ENCODE data around the gene BRME1.

Gene BRME1

DNA sequence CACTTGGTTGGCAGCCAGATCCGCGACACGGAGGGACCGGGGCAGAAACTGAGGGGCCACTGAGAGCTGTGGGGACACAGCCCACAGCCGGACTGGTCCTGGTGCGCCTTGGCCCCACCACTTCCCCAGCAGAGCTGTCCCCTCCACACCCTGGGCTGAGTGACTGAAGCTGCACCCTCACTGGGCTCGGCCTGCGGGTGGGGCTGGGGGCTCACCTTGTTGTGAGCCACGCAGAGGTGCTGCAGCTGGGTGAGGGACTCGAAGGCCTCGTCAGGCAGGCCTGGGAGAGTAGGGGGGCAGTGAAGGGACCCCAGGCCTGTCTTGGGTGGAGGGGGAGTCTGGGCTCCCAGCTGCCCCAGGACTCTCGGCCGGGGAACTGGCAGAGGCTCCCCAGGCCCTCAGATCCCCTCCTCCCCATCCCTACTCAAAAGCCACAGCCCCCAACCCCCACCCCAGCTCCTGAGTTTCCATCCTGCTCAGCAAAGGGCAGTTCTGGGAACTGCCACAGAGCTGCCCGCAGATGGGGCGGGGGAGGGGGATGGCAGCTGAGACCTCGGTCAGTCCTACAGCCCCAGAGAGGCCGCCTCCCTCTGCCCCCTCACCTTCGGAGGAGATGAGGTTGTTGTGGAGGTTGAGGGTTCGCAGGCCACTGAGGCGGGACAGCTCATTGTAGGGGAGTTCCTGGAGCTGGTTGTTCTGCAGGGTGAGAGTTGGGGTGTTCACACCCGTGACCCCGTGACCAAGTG is 30.0 kb upstream of the BRME1 start:
- Histone ChIP-seq H2AK5ac (ENCODE audit: low read depth, low read length) (peak overlapping the region; percentile 100), H4K8ac (ENCODE audit: low read depth, low read length) (peak overlapping the region; percentile 100), H2BK120ac (ENCODE audit: low read depth, low read length) (peak overlapping the region; percentile 99), H3K4ac (ENCODE audit: low read length) (peak overlapping the region; percentile 98), H3K27ac (replicated peaks; ENCODE audit: low read length) (peak overlapping the region; percentile 33), H4K91ac (ENCODE audit: low read depth, low read length, poor library complexity) (peak overlapping the region; percentile 68), H3K4me3 (ENCODE audit: low read length in 2 of 2) (no peak overlapping the region), H3K36me3 (replicated peaks in 1 of 2; ENCODE audit: control insufficient read depth in 2 of 2, insufficient read depth in 2 of 2, low read length in 2 of 2) (peaks cover 4 to 7% of the 10 kb centered on the region in 2 donors), H2AFZ (ENCODE audit: low read length) (peak overlapping the region; percentile 83), H3K9me3 (replicated peaks in 1 of 2; ENCODE audit: control insufficient read depth in 2 of 2, insufficient read depth in 1 of 2, low read depth in 1 of 2, low read length in 2 of 2) (no peaks in the 10 kb centered on the region), H3K79me1 (ENCODE audit: low read depth, low read length) (no peaks in the 10 kb centered on the region), H3K18ac (ENCODE audit: low read length) (peak overlapping the region; percentile 100), H3K23ac (ENCODE audit: low read depth, low read length, poor library complexity) (peak overlapping the region; percentile 96), H2BK5ac (ENCODE audit: low read length) (peak overlapping the region; percentile 90), H2BK12ac (ENCODE audit: low read length) (peak overlapping the region; percentile 77), H3K27me3 (ENCODE audit: control insufficient read depth in 3 of 3, insufficient read depth in 3 of 3, low read depth in 1 of 3, low read length in 3 of 3) (peaks cover 0 to 2% (median 0%) of the 10 kb centered on the region in 3 experiments), H3K9ac (ENCODE audit: low read depth, low read length, poor library complexity) (peak overlapping the region; percentile 70), H2BK15ac (ENCODE audit: low read length) (peak overlapping the region; percentile 100), H3K14ac (ENCODE audit: low read length) (peak overlapping the region; percentile 98), H3K4me2 (ENCODE audit: insufficient read depth, low read length, poor library complexity, severe bottlenecking) (peak overlapping the region; percentile 11), H3K4me1 (ENCODE audit: control insufficient read depth in 2 of 2, insufficient read depth in 1 of 2, low read depth in 1 of 2, low read length in 2 of 2) (peaks cover 20 to 21% of the 10 kb centered on the region in 2 donors)
- peak; percentile 35 for DNase-seq (ENCODE audit: low spot score)
- WGBS, 2 donors (ENCODE audit: extremely low coverage in 2 of 2, insufficient read length in 2 of 2, insufficient replicate concordance in 1 of 2), result no CpG with 5 or more reads among the region's 22 CpGs

- peak overlapping the region; percentile 78 for H3K9ac ChIP-seq (ENCODE audit: low read depth, low read length, poor library complexity)
- no peak overlapping the region for H4K91ac ChIP-seq (ENCODE audit: low read depth, low read length, poor library complexity)
- H3K9me3 ChIP-seq (replicated peaks in 1 of 2; ENCODE audit: control insufficient read depth in 2 of 2, insufficient read depth in 1 of 2, low read depth in 1 of 2, low read length in 2 of 2), result no peaks in the 10 kb centered on the region
- no peak overlapping the region for H2BK120ac ChIP-seq (ENCODE audit: low read depth, low read length)
- H2BK15ac ChIP-seq (ENCODE audit: low read length), result no peak overlapping the region
- no peak for DNase-seq (ENCODE audit: low spot score)
- no CpG with 5 or more reads among the region's 2 CpGs for WGBS, 2 donors (ENCODE audit: extremely low coverage in 2 of 2, insufficient read length in 2 of 2, insufficient replicate concordance in 1 of 2)
- no peaks in the 10 kb centered on the region for H3K79me1 ChIP-seq (ENCODE audit: low read depth, low read length)
- peak overlapping the region; percentile 2 for H3K18ac ChIP-seq (ENCODE audit: low read length)
- H3K4me3 ChIP-seq (ENCODE audit: low read length in 2 of 2), result peak overlapping the region in 1 of 2 donors; percentile 62
- H2BK5ac ChIP-seq (ENCODE audit: low read length), result no peak overlapping the region
- peak overlapping the region; percentile 77 for H3K23ac ChIP-seq (ENCODE audit: low read depth, low read length, poor library complexity)
- peak overlapping the region; percentile 1 for H3K14ac ChIP-seq (ENCODE audit: low read length)
- peaks cover 6 to 7% of the 10 kb centered on the region in 2 donors for H3K36me3 ChIP-seq (replicated peaks in 1 of 2; ENCODE audit: control insufficient read depth in 2 of 2, insufficient read depth in 2 of 2, low read length in 2 of 2)
- peaks cover 0 to 2% (median 0%) of the 10 kb centered on the region in 3 experiments for H3K27me3 ChIP-seq (ENCODE audit: control insufficient read depth in 3 of 3, insufficient read depth in 3 of 3, low read depth in 1 of 3, low read length in 3 of 3)
- no peak overlapping the region for H4K8ac ChIP-seq (ENCODE audit: low read depth, low read length)
- no peak overlapping the region for H2AFZ ChIP-seq (ENCODE audit: low read length)
- no peak overlapping the region for H3K27ac ChIP-seq (replicated peaks; ENCODE audit: low read length)
- H3K4me2 ChIP-seq (ENCODE audit: insufficient read depth, low read length, poor library complexity, severe bottlenecking), result no peak overlapping the region
- H3K4me1 ChIP-seq (ENCODE audit: control insufficient read depth in 2 of 2, insufficient read depth in 1 of 2, low read depth in 1 of 2, low read length in 2 of 2), result peaks cover 20 to 21% of the 10 kb centered on the region in 2 donors
- H2AK5ac ChIP-seq (ENCODE audit: low read depth, low read length), result no peak overlapping the region
- H2BK12ac ChIP-seq (ENCODE audit: low read length), result no peak overlapping the region
- H3K4ac ChIP-seq (ENCODE audit: low read length), result no peak overlapping the region
These were observed 28.8 kb upstream of the BRME1 start for GRCh38 chr19:13934785-13935109.

GRCh38 chr19:13932911-13933393 is 27.0 kb upstream of the BRME1 start:
- Histone ChIP-seq H3K4me3 (ENCODE audit: low read length in 2 of 2) (no peak overlapping the region), H3K18ac (ENCODE audit: low read length) (peak overlapping the region; percentile 83), H3K9ac (ENCODE audit: low read depth, low read length, poor library complexity) (peak overlapping the region; percentile 77), H2BK12ac (ENCODE audit: low read length) (peak overlapping the region; percentile 41), H3K23ac (ENCODE audit: low read depth, low read length, poor library complexity) (peak overlapping the region; percentile 80), H3K4me2 (ENCODE audit: insufficient read depth, low read length, poor library complexity, severe bottlenecking) (no peak overlapping the region), H3K4me1 (ENCODE audit: control insufficient read depth in 2 of 2, insufficient read depth in 1 of 2, low read depth in 1 of 2, low read length in 2 of 2) (peaks cover 19 to 20% of the 10 kb centered on the region in 2 donors), H3K4ac (ENCODE audit: low read length) (no peak overlapping the region), H3K79me1 (ENCODE audit: low read depth, low read length) (no peaks in the 10 kb centered on the region), H3K27ac (replicated peaks; ENCODE audit: low read length) (no peak overlapping the region), H2AK5ac (ENCODE audit: low read depth, low read length) (peak overlapping the region; percentile 56), H2BK5ac (ENCODE audit: low read length) (peak overlapping the region; percentile 78), H3K14ac (ENCODE audit: low read length) (peak overlapping the region; percentile 56), H2BK120ac (ENCODE audit: low read depth, low read length) (no peak overlapping the region), H3K36me3 (replicated peaks in 1 of 2; ENCODE audit: control insufficient read depth in 2 of 2, insufficient read depth in 2 of 2, low read length in 2 of 2) (peaks cover 12 to 13% of the 10 kb centered on the region in 2 donors), H4K91ac (ENCODE audit: low read depth, low read length, poor library complexity) (no peak overlapping the region), H3K27me3 (ENCODE audit: control insufficient read depth in 3 of 3, insufficient read depth in 3 of 3, low read depth in 1 of 3, low read length in 3 of 3) (peaks cover 0 to 2% (median 0%) of the 10 kb centered on the region in 3 experiments), H2BK15ac (ENCODE audit: low read length) (no peak overlapping the region), H2AFZ (ENCODE audit: low read length) (no peak overlapping the region), H4K8ac (ENCODE audit: low read depth, low read length) (no peak overlapping the region), H3K9me3 (replicated peaks in 1 of 2; ENCODE audit: control insufficient read depth in 2 of 2, insufficient read depth in 1 of 2, low read depth in 1 of 2, low read length in 2 of 2) (no peaks in the 10 kb centered on the region)
- no CpG with 5 or more reads among the region's 42 CpGs for WGBS, 2 donors (ENCODE audit: extremely low coverage in 2 of 2, insufficient read length in 2 of 2, insufficient replicate concordance in 1 of 2)
- DNase-seq (ENCODE audit: low spot score), result no peak

DNA sequence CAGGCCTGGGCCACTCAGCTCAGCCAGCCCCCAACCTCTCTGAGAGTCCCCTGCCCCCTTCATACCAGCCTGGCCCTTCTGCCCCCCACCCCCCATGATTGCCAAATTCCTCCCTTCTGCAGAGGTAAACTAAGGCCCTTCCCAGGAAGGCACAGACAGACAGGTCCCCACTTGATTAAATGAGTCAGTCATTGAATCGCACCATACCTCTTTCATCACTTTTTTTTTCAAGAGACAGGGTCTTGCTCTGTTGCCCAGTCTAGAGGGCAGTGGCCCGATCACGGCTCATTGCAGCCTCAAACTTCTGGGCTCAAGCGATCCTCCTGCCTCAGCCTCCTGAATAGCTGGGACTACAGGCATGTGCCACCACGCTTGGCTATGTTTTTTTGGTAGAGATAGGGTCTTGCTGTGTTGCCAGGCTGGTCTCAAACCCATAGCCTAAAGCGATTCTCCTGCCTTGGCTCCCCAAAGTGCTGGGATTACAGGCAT is 26.3 kb upstream of the BRME1 start:
- H4K8ac ChIP-seq (ENCODE audit: low read depth, low read length), result no peak overlapping the region
- H3K27ac ChIP-seq (replicated peaks; ENCODE audit: low read length), result no peak overlapping the region
- peaks cover 0 to 2% (median 0%) of the 10 kb centered on the region in 3 experiments for H3K27me3 ChIP-seq (ENCODE audit: control insufficient read depth in 3 of 3, insufficient read depth in 3 of 3, low read depth in 1 of 3, low read length in 3 of 3)
- no peak for DNase-seq (ENCODE audit: low spot score)
- no CpG with 5 or more reads among the region's 6 CpGs for WGBS, 2 donors (ENCODE audit: extremely low coverage in 2 of 2, insufficient read length in 2 of 2, insufficient replicate concordance in 1 of 2)
- no peak overlapping the region for H2BK15ac ChIP-seq (ENCODE audit: low read length)
- H2BK5ac ChIP-seq (ENCODE audit: low read length), result peak overlapping the region; percentile 78
- no peak overlapping the region for H2AFZ ChIP-seq (ENCODE audit: low read length)
- H3K18ac ChIP-seq (ENCODE audit: low read length), result no peak overlapping the region
- H3K4me3 ChIP-seq (ENCODE audit: low read length in 2 of 2), result no peak overlapping the region
- no peaks in the 10 kb centered on the region for H3K9me3 ChIP-seq (replicated peaks in 1 of 2; ENCODE audit: control insufficient read depth in 2 of 2, insufficient read depth in 1 of 2, low read depth in 1 of 2, low read length in 2 of 2)
- no peaks in the 10 kb centered on the region for H3K79me1 ChIP-seq (ENCODE audit: low read depth, low read length)
- no peak overlapping the region for H3K4me2 ChIP-seq (ENCODE audit: insufficient read depth, low read length, poor library complexity, severe bottlenecking)
- H4K91ac ChIP-seq (ENCODE audit: low read depth, low read length, poor library complexity), result no peak overlapping the region
- no peak overlapping the region for H3K14ac ChIP-seq (ENCODE audit: low read length)
- H3K36me3 ChIP-seq (replicated peaks in 1 of 2; ENCODE audit: control insufficient read depth in 2 of 2, insufficient read depth in 2 of 2, low read length in 2 of 2), result peaks cover 15 to 17% of the 10 kb centered on the region in 2 donors
- H3K4ac ChIP-seq (ENCODE audit: low read length), result no peak overlapping the region
- no peak overlapping the region for H3K9ac ChIP-seq (ENCODE audit: low read depth, low read length, poor library complexity)
- H2BK12ac ChIP-seq (ENCODE audit: low read length), result no peak overlapping the region
- H2AK5ac ChIP-seq (ENCODE audit: low read depth, low read length), result no peak overlapping the region
- no peak overlapping the region for H3K23ac ChIP-seq (ENCODE audit: low read depth, low read length, poor library complexity)
- no peak overlapping the region for H2BK120ac ChIP-seq (ENCODE audit: low read depth, low read length)
- peaks cover 12 to 16% of the 10 kb centered on the region in 2 donors for H3K4me1 ChIP-seq (ENCODE audit: control insufficient read depth in 2 of 2, insufficient read depth in 1 of 2, low read depth in 1 of 2, low read length in 2 of 2)

Data from neuronal stem cell (in vitro differentiated cells).